Activated CD4-positive, alpha-beta T cell treated with anti-CD3 and anti-CD28 coated beads, Interleukin-2, amount 50 U/mL, for 4 hours (primary cell): Measurements from ENCODE around the gene MIGA1.

Experiments
- DNase-seq, 2 experiments: peaks; one replicate each; pipeline ENCODE4 v3.0.0-alpha.2; 2020

The MIGA1 gene

GRCh38 chr1:77926561-77927357 lies 147.3 kb downstream of the MIGA1 start:
- DNase-seq: no peak

GRCh38 chr1:77927414-77927813 lies 148.0 kb downstream of the MIGA1 start:
- DNase-seq: no peak
